H1 (cell line): Measurements from ENCODE around the gene MED12L. TPM values are rescaled to one million over a fixed set of nuclear protein-coding genes. Genes with fewer than 3 reads are reported as not detected.

Experiments used
- CTCF ChIA-PET: fragments of 300-600 bp; sonication (Branson Sonifier 250); formaldehyde crosslinking; loops from one replicate; lab custom pipeline; 2021; ENCODE audit not compliant: partially characterized antibody; lab: Charles Lee
- POLR2A ChIA-PET: fragments of 300-600 bp; sonication (Branson Sonifier 250); formaldehyde crosslinking; loops from one replicate; lab custom pipeline; 2021; ENCODE audit warnings: inconsistent platforms; ENCODE audit not compliant: partially characterized antibody; lab: Charles Lee
- DNase-seq, 2 experiments: peaks; one replicate each; pipeline versions ENCODE4 v3.0.0 to v3.0.0-alpha.2; 2010 to 2022; ENCODE audit warnings: low spot score in 2 of 2, low read depth in 1 of 2, mixed read lengths in 1 of 2
- FAIRE-seq: peaks from 2 replicates; lab custom pipeline; 2011; peaks lifted over from hg19 to GRCh38; lab: Jason Lieb, UNC
- H2AFZ ChIP-seq: 2 replicates; pipeline ENCODE4 v1.8.1; 2012; ENCODE audit warnings: low read length, inconsistent platforms
- H2AK5ac ChIP-seq: 2 replicates; pipeline ENCODE4 v1.6.1; 2013; ENCODE audit warnings: low read depth, low read length
- H2BK120ac ChIP-seq: replicated peaks from 2 replicates; pipeline ENCODE3; 2013; ENCODE audit warnings: low read depth, low read length, inconsistent platforms
- H2BK12ac ChIP-seq: 2 replicates; pipeline ENCODE4 v1.6.1; 2013; ENCODE audit warnings: low read depth, low read length
- H2BK15ac ChIP-seq: 2 replicates; pipeline ENCODE4 v1.6.1; 2013; ENCODE audit warnings: low read length
- H2BK20ac ChIP-seq: 2 replicates; pipeline ENCODE4 v1.6.1; 2013; ENCODE audit warnings: low read length
- H2BK5ac ChIP-seq: 2 replicates; pipeline ENCODE4 v1.6.1; 2013; ENCODE audit warnings: low read depth, low read length
- H3K14ac ChIP-seq: 2 replicates; pipeline ENCODE4 v1.6.1; 2013; ENCODE audit warnings: inconsistent platforms; ENCODE audit not compliant: insufficient read length
- H3K18ac ChIP-seq: 2 replicates; pipeline ENCODE4 v1.6.1; 2013; ENCODE audit warnings: low read length; ENCODE audit errors: extremely low read depth
- H3K23ac ChIP-seq: 2 replicates; pipeline ENCODE4 v1.6.1; 2013; ENCODE audit warnings: inconsistent platforms; ENCODE audit not compliant: insufficient read length
- H3K23me2 ChIP-seq: 2 replicates; pipeline ENCODE4 v1.6.1; 2013; ENCODE audit warnings: low read depth, low read length
- H3K27ac ChIP-seq: 2 replicates; pipeline ENCODE4 v1.6.1; 2011; ENCODE audit warnings: low read depth, low read length, inconsistent platforms
- H3K27me3 ChIP-seq, 4 experiments: replicated peaks in 1 of 4; 1 replicate in 1 of 4; 2 replicates in 3 of 4; pipeline versions ENCODE4 v1.6.1 to v1.8.1; 2011 to 2013; ENCODE audit warnings: low read length in 3 of 4, mild to moderate bottlenecking in 3 of 4, inconsistent platforms in 2 of 4, mixed read lengths in 2 of 4, moderate library complexity in 1 of 4; ENCODE audit not compliant: control insufficient read depth in 3 of 4, insufficient read depth in 3 of 4; ENCODE audit errors: extremely low read depth in 1 of 4
- H3K36me3 ChIP-seq, 4 experiments: 2 replicates each; pipeline versions ENCODE4 v1.6.1 to v1.8.1; 2011 to 2013; ENCODE audit warnings: mild to moderate bottlenecking in 4 of 4, low read length in 3 of 4, moderate library complexity in 2 of 4, control low read depth in 1 of 4, inconsistent platforms in 1 of 4; ENCODE audit not compliant: insufficient read depth in 4 of 4, control insufficient read depth in 2 of 4
- H3K4ac ChIP-seq: replicated peaks from 2 replicates; pipeline ENCODE3; 2013; ENCODE audit warnings: low read length, low read depth, mixed read lengths, inconsistent platforms; ENCODE audit not compliant: insufficient read length
- H3K4me1 ChIP-seq, 4 experiments: replicated peaks in 1 of 4; 1 replicate in 1 of 4; 2 replicates in 3 of 4; pipeline versions ENCODE4 v1.6.1 to v1.8.1; 2011 to 2013; ENCODE audit warnings: low read length in 3 of 4, inconsistent platforms in 2 of 4, mixed read lengths in 1 of 4; ENCODE audit not compliant: insufficient read depth in 4 of 4, control insufficient read depth in 3 of 4
- H3K4me2 ChIP-seq, 2 experiments: 2 replicates each; pipeline versions ENCODE4 v1.6.1 to v1.8.1; 2011 to 2013; ENCODE audit warnings: low read depth in 2 of 2, low read length in 2 of 2, control low read depth in 1 of 2, inconsistent platforms in 1 of 2, mild to moderate bottlenecking in 1 of 2; ENCODE audit not compliant: insufficient read depth in 1 of 2
- H3K4me3 ChIP-seq, 4 experiments: fragments of 200-600, 300-600 bp in 1 of 4; sonication (generic), shearing (Covaris generic), sonication (Bioruptor Twin) in 1 of 4; 2 replicates each; pipeline versions ENCODE4 v1.5.1 to v1.8.1; 2011 to 2016; ENCODE audit warnings: low read length in 4 of 4, low read depth in 3 of 4, control low read depth in 2 of 4, inconsistent platforms in 2 of 4, mild to moderate bottlenecking in 2 of 4, mixed read lengths in 1 of 4, moderate library complexity in 1 of 4; ENCODE audit not compliant: insufficient read depth in 2 of 4; ENCODE audit errors: extremely low read depth in 1 of 4
- H3K56ac ChIP-seq: replicated peaks from 2 replicates; pipeline ENCODE3; 2013; ENCODE audit warnings: low read depth, mild to moderate bottlenecking, mixed read lengths, low read length, inconsistent platforms; ENCODE audit not compliant: insufficient read length
- H3K79me1 ChIP-seq: 2 replicates; pipeline ENCODE4 v1.6.1; 2013; ENCODE audit warnings: low read depth, low read length, control low read depth
- H3K79me2 ChIP-seq, 2 experiments: 2 replicates each; pipeline versions ENCODE4 v1.6.1 to v1.8.1; 2012 to 2013; ENCODE audit warnings: low read length in 2 of 2, mild to moderate bottlenecking in 2 of 2, inconsistent platforms in 1 of 2; ENCODE audit not compliant: insufficient read depth in 2 of 2, control insufficient read depth in 1 of 2
- H3K9ac ChIP-seq, 4 experiments: replicated peaks in 1 of 4; 1 replicate in 1 of 4; 2 replicates in 3 of 4; pipeline versions ENCODE4 v1.6.1 to v1.8.1; 2011 to 2013; ENCODE audit warnings: low read depth in 3 of 4, low read length in 3 of 4, control low read depth in 2 of 4, mild to moderate bottlenecking in 2 of 4, moderate library complexity in 2 of 4, inconsistent platforms in 1 of 4; ENCODE audit errors: extremely low read depth in 1 of 4
- H3K9me3 ChIP-seq, 2 experiments: 2 replicates each; pipeline versions ENCODE4 v1.6.1 to v1.8.1; 2012 to 2013; ENCODE audit warnings: mild to moderate bottlenecking in 2 of 2, moderate library complexity in 2 of 2, control low read depth in 1 of 2, inconsistent platforms in 1 of 2, low read depth in 1 of 2, low read length in 1 of 2, mixed read lengths in 1 of 2; ENCODE audit not compliant: insufficient read depth in 2 of 2
- H4K20me1 ChIP-seq, 2 experiments: replicated peaks in 1 of 2; 2 replicates each; pipeline versions ENCODE3 to v1.8.1; 2011 to 2013; ENCODE audit warnings: inconsistent platforms in 2 of 2, low read length in 2 of 2, mild to moderate bottlenecking in 1 of 2; ENCODE audit not compliant: insufficient read depth in 2 of 2, control insufficient read depth in 1 of 2
- H4K5ac ChIP-seq: 2 replicates; pipeline ENCODE4 v1.6.1; 2013; ENCODE audit warnings: low read length, low read depth, mixed read lengths, inconsistent platforms; ENCODE audit not compliant: insufficient read length
- H4K8ac ChIP-seq: 2 replicates; pipeline ENCODE4 v1.8.0; 2013; ENCODE audit warnings: mild to moderate bottlenecking, moderate library complexity, low read length, inconsistent platforms; ENCODE audit not compliant: insufficient read depth; ENCODE audit errors: extremely low read depth
- H4K91ac ChIP-seq: replicated peaks from 2 replicates; pipeline ENCODE3; 2013; ENCODE audit warnings: low read length, mixed read lengths, inconsistent platforms; ENCODE audit not compliant: insufficient read length
- WGBS, 2 experiments: shearing (Covaris generic) in 1 of 2; methylation state at CpG; one replicate each; pipeline versions ENCODE4 v1.1.6 to v1.1.7; 2013 to 2015; ENCODE audit warnings: low lambda C conversion rate in 2 of 2, mixed read lengths in 2 of 2, inconsistent platforms in 1 of 2, low coverage in 1 of 2, missing lambda C conversion rate in 1 of 2; ENCODE audit not compliant: insufficient replicate concordance in 2 of 2, insufficient coverage in 1 of 2, insufficient read length in 1 of 2; ENCODE audit errors: extremely low coverage in 1 of 2, missing lambda C conversion rate in 1 of 2; 5-methylcytosine and 5-hydroxymethylcytosine counted together
- polyA plus RNA-seq, 7 experiments: library from polyadenylated mRNA; depleted of rRNA in 3 of 7; stranded (reverse) in 5 of 7; unstranded in 2 of 7; fragments of >200 nt in 5 of 7; fragments of 200-250 nt in 2 of 7; gene quantifications; 1 replicate in 5 of 7; 2 replicates in 1 of 7; 4 replicates in 1 of 7; pipeline versions ENCODE4 v1.2.1 to v1.2.3, GENCODE V29; 2011 to 2013; ENCODE audit warnings: missing spikeins in 2 of 7, mixed read lengths in 2 of 7
- total RNA-seq: library from RNA; stranded (reverse); fragmentation: NEBNext Ultra II Directional; extraction: Animal tissue kit (Norgen Biotek cat#: 25700); gene quantifications from 2 replicates; pipeline ENCODE4 v1.2.1, GENCODE V29; 2021

MED12L gene
- total and polyA plus RNA-seq, 2 of the 8 experiments (the other 6 are each of a cell fraction or from before 2014, with no cell fraction given), result 3.6 to 26.2 TPM

DNA sequence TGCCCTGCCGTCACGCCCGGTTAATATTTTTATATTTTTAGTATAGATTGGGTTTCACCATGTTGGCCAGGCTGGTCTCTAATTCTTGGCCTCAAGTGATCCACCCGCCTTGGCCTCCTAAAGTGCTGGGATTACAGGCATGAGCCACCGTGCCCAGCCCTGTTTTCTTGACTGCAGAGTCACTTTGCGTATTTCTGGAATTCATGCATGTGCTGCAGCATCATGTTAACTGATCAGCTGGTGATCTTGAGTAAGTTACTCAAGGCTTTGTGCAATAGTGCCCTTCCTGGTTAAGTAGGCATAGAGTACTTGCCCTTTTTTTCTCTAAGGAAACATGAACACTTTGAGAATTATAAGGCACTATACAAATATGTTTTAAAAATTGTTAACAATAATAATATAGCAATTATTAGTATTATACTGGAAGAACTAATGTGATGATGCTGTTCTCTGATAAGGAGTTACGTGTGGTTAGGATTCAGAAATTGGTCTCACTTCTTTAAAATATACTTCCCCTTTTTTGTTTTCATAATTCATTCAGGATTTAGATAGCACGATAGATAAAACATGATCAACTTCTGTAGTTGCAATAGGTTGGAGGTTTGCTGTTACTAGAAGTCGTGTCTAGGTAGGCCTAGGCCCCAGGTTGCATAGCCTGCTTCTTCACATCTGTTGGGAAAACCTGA is 83.9 kb downstream of the MED12L start:
- no peak overlapping the region for H4K91ac ChIP-seq
- no peak overlapping the region for H3K4me2 ChIP-seq
- H2BK12ac ChIP-seq, result no peak overlapping the region
- H2BK5ac ChIP-seq, result no peak overlapping the region
- H3K9ac ChIP-seq, result no peak overlapping the region
- H3K23me2 ChIP-seq, result no peaks in the 10 kb centered on the region
- H3K79me1 ChIP-seq, result no peaks in the 10 kb centered on the region; the same call in 1 of the 2 replicates
- H3K23ac ChIP-seq, result no peak overlapping the region
- no peak overlapping the region for H3K27ac ChIP-seq
- ChIA-PET CTCF (interaction anchor here (0.5 to 6.8 kb wide), 20 partner anchors 8 to 1314 kb away, joined by 3 to 32 read pairs (median 6); no protein-coding TSS in a partner anchor), POLR2A (no interaction called here)
- H3K14ac ChIP-seq, result no peak overlapping the region
- H3K4me3 ChIP-seq, result no peak overlapping the region
- peaks cover 0 to 2% of the 10 kb centered on the region in 2 experiments for H4K20me1 ChIP-seq
- H3K36me3 ChIP-seq, result peaks cover 0 to 2% (median 0%) of the 10 kb centered on the region in 4 experiments; a peak in 3 of 8 replicates
- H3K18ac ChIP-seq, result no peak overlapping the region
- no peak overlapping the region for H4K5ac ChIP-seq
- H4K8ac ChIP-seq, result no peak overlapping the region
- no peak overlapping the region for H2BK120ac ChIP-seq
- no peaks in the 10 kb centered on the region for H3K27me3 ChIP-seq
- H2AFZ ChIP-seq, result no peak overlapping the region
- FAIRE-seq, result no peak
- peaks cover 0 to 6% (median 0%) of the 10 kb centered on the region in 4 experiments; a peak in 2 of 7 replicates for H3K4me1 ChIP-seq
- 90% methylated on average over 8 of the region's 9 CpGs; no CpG with 5 or more reads in 1 of the 2 experiments for WGBS, 2 experiments
- no peak overlapping the region for H2BK15ac ChIP-seq
- H3K4ac ChIP-seq, result no peak overlapping the region
- no peak for DNase-seq
- H3K56ac ChIP-seq, result no peak overlapping the region
- no peak overlapping the region for H2BK20ac ChIP-seq
- H3K9me3 ChIP-seq, result no peaks in the 10 kb centered on the region
- H3K79me2 ChIP-seq, result no peaks in the 10 kb centered on the region
- no peak overlapping the region for H2AK5ac ChIP-seq
